A172 (cell line): ENCODE results near the gene EIF4A2. TPM values are rescaled to one million over a fixed set of nuclear protein-coding genes. Genes with fewer than 3 reads are reported as not detected.

Source experiments
- DNase-seq: peaks from one replicate; pipeline ENCODE4 v3.0.0-alpha.2; 2015; ENCODE audit warnings: low spot score
- total RNA-seq: library from RNA; depleted of rRNA; stranded (reverse); fragments of >200 nt; shearing (Covaris generic); gene quantifications from 2 replicates; pipeline ENCODE4 v1.2.3, GENCODE V29; 2014; rRNA removed

EIF4A2 gene
- total RNA-seq: 384 and 473 TPM in 2 replicates

DNA sequence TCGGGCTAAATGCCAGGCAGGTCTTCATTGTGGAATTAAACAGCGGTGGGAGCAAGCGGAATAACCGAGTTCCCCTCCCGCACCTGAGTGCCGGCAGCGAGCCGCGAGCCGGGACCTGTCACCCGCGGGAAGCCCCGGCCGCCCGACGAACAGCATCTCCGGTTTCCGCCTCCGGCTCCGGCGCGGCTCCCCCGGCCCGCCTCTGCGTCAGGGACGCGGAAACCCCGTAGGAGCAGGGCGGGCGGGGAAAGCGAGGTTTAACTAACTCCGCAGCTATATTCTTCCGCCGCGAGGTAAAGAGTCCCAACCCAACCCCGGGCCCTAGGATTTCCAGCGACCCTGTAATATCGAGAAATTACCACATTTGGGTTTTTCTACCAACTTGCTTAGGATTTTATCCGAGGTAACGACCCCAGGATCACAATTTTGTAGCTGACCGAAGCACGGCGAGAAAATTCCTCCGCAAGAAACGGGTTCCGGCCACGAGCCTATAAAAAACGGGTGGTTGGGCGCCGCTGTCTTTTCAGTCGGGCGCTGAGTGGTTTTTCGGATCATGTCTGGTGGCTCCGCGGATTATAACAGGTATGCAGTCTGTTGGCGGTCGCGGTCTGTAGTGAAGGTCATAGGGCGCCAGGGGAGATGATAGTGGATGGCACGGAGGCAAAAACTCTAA, at the start of gene EIF4A2:
EIF4A2 (plus strand) TSS at position 520 of the 673 bp plus-strand sequence; CDS start at position 554, 34 bp downstream.
- peak; percentile 82 for DNase-seq

DNA sequence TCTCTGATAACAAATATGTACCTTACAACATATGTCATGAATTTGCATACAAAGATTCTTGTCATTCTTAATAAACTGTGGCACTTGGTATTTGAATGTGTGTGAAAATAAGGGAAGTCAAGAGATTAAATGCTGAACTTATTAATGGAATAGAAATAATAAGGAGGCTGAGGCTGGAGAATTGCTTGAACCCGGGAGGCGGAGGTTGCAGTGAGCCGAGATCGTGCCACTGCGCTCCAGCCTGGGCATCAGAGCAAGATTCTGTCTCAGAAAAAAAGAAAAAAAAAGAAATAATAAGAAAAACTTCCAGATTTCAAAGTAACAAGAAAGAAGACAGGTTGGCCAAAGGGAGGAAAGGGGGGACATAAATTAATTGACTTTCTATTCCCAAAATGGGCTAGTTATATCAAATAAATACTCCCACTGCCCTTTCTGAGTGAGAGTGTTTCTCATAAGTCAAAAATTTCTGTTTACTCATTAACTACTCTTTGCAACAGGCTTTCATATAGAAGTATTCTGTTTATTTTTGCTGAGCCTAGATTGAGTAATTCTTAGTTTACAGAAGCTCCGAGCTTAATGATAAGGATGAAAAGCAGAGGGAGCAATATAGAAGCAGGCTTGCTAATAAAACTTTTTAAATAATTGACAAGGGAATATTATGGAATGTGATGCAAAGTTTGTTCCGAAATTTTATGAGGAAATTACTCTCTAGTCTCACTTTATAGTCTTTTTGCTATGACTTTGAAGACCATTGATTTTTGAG, 40.6 kb upstream of the EIF4A2 start:
- no peak for DNase-seq

DNA sequence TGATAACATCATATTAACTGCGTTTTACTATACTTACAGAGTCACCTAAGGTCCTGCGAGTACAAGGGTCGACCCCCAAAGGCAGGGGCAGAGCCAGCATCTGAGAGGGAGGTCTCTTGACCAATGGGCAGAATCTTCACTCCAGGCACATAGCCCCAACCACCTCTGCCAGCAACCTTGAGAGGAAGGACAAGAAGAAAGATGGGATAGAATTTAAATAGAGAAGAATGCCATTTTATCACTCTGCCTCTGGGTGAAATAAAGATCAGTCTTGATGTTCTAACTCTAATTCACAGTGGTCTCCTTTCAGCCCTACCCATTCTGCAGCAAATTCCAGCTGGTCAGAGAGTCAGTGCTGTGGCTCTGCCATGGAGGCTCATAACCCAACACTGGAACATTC, 39.7 kb upstream of the EIF4A2 start:
- DNase-seq: no peak

DNA sequence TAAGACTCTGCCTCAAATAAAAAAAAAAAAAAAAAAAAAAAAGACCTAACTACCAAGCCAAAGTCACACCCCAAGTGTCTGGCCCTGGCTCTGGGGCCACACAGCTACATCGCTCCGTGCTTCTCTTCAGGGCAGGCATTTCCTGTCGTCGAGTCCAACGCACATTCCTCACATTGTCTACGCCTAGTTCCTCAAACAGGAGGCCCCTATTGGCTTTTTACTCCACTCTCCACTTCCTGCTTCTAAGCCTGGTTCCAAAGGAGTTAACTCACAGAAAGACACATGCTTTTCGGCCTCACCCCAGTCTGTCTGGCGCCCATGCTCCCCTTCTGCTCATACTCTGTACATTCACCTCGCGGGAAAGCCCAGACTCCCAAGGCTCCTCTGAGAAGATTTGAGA, 37.4 kb upstream of the EIF4A2 start:
- peak; percentile 96 for DNase-seq

DNA sequence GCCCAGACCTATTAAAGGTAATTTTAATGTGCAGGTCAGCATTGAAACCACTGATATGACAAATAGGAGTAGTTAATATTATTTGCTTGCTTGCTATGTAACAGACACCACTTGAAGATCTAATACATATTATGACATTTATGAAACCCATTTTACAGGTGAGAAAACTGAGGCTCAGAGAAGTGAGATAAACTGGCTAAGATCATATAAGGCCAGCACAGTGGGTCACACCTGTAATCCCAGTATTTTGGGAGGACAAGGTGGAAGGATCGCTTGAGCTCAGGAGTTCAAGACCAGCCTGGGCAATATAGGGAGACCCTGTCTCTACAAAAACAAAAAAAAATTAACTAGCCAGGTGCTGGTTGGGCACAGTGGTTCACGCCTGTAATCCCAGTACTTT, 33.1 kb upstream of the EIF4A2 start:
- no peak for DNase-seq

DNA sequence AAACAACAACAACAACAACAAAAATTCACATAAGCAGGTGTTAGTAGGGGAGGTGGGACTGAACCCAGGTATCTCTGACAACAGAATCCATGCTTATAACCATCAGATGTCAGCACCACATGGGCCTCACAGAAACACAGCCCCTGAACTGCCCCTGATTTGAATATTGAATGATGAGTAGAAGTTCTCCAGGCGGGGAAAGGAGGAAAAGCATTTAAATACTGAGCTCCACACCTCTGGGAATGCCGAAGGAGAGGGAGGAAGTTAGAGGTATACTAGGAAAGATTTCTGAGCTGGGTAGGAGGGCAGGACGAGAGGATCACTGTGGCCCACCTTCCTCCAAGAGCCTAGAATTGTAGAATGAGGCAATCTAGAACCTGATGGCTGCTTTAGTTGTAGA, 31.9 kb upstream of the EIF4A2 start:
- DNase-seq: no peak

DNA sequence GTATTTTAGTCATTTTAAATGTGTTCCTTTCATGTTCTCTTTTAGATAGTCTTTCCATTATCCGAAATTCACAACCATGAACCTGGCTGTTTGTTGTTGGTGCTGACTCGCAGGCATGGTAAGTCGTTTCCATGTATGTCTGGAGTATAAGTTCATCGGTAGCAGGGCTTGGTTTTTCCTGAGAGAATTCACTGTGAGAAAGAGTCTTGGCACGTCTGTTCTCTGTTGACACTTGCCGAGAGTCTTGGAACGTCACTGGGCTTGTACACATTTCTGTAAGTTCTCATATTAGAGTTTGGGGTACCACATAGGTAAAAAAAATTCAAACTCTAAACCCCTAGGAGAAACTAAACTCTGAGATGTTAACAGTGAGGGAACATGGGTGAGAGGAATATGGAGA, 29.4 kb upstream of the EIF4A2 start:
- no peak for DNase-seq

DNA sequence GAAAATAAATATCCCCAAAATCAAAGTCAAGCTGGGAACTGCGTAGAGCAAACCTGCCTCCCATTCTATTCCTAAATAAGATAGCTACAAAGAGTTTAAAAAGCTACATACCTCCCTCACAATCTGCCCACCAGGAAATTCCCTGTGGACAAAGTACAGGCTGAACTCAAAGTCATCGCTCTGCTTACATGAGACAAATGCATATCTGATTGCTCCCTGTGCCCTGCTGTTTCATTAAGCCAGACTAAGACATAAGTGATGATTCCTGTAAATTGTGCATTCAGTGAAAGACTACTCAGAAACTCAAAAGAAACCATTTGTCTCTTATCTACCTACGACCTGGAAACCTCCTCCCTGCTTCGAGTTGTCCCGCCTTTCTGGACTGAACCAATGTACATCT, 28.5 kb upstream of the EIF4A2 start:
- no peak for DNase-seq

DNA sequence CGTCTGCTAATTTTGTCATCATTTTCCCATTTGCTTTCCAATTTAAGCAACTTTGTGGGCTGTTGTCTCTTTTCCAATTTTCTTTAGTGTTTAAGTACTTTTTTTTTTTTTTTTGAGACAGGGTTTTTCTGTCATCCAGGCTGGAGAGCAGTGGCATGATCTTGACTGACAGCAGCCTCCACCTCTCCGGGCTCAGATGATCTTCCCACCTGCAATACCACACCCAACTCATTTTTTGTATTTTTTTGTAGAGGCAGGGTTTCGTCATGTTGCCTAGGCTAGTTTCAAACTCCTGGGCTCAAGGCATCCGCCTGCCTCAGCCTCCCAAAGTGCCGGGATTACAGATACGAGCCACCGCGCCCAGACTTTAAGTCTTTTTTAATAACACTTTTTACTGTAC, 26.2 kb upstream of the EIF4A2 start:
- no peak for DNase-seq

DNA sequence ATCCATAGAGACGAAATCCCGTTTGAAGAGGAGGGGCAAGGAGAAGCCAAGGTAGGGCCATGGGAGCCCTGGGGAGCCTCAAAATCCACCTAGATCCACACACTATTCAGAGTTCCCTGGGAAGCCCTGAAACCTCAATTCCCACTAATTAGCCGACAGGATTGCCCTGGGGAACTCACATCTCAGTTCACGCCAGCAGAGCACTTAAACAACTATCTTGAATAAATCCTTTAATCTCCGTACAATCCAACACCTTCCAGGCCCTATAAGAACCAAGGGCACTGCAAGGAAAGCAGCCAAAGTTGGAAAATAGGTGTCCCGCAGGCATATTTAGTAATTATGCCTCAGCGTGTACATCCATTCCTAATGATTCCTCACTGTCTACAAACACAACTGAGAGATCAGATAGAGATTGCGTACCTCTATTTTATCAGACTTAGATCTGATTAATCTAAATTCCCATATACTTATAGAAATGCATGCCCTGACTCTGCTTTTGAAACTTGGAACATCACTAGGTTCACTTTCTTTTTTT, 25.6 kb upstream of the EIF4A2 start:
- no peak for DNase-seq

DNA sequence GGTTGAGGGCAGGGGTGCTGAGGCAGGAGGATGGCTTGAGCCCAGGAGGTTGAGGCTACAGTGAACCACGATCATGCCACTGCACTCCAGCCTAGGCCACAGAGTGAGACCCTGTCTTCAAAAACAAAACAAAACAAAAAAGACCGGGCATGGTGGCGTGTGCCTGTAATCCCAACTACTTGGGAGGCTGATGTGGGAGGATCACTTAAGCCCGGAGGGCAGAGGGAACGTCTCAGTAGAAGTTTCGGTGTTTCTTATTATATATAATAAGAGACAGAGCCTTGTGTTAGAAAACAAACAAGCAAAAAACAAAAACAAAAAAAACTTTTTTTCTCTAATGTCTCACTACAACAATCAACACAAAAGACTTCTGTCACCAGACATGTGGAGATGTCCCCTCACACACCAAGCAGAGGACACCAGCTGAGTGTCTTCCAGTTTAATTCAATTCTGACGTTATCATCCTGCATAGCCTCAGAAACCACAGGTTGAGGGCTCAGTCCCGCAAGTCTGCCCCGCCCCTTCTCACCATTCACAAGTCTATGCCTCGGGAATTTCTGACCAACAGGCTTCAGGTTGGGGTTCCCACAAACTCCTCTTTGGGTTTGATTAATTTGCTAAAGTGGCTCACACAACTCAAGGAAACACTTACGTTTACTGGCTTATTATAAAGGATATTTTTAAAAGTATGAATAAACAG, 24.0 kb upstream of the EIF4A2 start:
- DNase-seq: peak; percentile 49

DNA sequence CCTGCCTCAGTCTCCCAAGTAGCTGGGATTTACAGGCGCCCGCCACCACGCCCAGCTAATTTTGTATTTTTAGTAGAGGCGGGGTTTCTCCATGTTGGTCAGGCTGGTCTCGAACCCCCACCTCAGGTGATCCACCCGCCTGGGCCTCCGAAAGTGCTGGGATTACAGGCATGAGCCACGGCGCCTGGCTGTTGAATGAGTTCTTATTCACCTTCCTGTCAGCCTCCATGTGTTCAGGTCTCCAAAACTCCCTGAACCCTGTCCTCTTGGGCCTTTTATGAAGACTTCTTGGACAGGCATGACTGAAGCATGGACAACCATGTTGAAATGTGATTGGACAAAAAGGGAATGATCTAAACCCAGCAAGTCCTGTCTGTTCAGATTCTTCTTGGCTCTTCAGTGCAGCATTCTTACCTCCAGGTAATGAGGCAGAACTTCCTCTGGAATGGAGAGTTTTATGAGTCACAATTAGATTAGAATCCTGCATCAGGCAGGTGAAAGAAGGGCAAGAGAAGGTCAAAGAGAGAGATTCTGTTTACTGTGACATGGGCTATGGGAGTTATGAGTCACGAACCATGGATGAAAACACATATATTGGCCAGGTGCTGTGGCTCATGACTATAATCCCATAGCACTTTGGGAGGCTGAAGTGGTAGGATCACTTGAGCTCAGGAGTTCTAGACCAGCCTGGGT, 23.1 kb upstream of the EIF4A2 start:
- peak; percentile 57 for DNase-seq

DNA sequence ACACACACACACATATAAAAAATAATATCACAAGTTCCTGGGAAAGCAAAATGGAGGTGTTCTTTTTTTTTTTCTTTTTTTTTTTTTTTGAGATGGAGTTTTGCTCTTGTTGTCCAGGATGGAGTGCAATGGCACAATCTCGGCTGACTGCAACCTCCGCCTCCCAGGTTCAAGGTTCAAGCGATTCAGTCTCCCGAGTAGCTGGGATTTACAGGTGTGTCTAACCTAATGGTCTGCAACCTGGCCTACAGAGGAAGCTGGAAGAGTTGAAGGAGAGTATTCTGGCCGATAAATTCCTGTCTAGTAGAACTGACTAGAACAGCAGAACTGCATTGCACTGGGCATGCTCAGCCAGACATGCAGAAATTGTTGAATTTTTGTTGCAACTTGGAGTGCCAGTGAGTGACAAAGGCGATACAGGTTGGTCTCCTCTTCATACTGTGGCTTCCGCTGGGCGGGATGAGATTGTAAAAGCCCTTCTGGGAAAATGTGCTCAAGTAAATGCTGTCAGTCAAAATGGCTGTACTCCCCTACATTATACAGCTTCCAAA, 22.4 kb upstream of the EIF4A2 start:
- DNase-seq: no peak

DNA sequence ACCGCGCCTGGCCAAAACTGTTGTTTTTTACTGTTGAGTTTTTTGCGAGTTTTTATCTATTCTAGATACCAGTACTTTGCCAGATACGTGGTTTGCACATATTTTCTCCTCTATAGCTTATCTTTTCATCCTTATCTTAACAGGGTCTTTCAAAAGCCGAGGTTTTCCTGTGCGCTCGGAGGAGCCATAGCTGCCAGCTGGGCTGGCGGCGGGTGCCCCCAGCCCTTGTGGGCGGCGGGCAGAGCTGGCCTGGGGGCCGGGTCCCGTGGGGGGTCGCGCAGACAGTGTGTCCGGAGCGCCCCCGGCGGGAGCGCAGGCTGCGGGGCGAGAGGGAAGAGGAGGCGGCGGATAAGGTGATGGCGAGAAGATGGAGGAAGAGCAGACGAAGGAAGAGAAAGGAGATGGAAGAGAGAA, 11.1 kb upstream of the EIF4A2 start:
- DNase-seq: no peak

DNA sequence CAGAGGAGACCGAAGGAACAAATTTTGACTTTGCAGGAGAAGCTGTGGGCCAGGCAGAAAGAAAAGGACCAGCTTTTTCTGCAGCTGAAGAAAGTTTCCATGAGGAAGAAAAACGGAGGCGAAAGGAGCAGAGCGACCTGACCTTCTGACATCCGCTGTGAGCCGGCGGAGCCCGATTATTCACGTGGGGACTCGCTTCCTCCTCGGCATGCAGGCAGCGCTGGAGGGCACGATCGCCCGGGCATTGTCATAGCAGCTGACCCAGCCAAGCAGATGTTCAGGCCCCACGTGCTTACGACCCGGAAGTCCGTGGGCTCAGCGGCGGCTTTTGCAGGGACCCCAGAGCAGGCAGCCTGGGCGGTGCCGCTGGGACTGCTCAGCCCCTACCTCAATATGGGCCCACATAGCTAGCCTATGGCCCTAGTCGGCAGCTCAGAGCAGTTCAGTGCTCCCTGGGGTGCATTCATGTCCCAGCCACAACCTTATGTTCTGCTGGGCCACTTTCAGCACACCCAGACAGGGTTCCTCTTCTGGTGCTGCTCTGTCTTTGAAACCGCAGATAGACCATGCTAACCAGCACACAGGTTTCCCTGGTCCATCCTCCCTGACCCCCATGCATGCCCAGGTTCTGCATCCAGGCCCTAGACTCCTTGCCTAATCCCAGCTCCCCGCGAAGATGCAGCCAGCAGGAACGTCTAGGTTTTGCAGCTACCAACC, 10.5 kb upstream of the EIF4A2 start:
- no peak for DNase-seq

DNA sequence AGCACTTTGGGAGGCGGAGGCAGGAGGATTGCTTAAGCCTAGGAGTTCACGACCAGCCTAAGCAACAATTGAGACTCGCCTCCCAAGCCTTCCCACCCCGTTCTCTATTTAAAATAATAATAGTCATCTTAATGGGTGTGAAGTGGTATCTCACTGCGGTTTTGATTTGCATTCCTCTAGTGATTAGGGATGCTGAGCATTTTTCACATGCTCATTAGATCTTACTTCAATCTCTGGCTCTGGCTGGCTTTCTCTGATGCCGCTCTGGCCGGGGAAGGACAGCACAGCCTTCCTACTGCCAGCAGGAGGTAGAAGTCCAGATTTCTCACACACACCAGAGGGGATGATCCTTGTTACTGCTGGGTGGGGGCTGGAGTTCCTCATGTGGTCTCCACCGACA, 7.4 kb upstream of the EIF4A2 start:
- no peak for DNase-seq

DNA sequence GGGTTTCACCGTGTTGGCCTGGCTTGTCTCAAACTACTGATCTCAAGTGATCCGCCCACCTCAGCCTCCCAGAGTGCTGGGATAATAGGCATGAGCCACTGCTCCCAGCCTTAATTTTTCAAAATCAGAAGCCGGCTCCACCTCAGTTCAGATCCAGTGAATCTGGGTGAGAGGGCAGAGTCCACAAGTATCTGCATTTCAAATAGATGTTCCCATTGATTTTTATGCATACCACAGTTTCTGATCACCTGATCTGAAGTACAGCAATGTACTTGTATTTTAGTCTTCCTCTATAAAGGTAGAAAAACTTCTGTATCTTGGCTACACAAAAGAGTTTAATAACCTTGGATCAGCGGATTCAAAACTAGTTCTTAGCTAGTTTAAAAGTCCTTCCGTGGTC, 4.2 kb upstream of the EIF4A2 start:
- no peak for DNase-seq

DNA sequence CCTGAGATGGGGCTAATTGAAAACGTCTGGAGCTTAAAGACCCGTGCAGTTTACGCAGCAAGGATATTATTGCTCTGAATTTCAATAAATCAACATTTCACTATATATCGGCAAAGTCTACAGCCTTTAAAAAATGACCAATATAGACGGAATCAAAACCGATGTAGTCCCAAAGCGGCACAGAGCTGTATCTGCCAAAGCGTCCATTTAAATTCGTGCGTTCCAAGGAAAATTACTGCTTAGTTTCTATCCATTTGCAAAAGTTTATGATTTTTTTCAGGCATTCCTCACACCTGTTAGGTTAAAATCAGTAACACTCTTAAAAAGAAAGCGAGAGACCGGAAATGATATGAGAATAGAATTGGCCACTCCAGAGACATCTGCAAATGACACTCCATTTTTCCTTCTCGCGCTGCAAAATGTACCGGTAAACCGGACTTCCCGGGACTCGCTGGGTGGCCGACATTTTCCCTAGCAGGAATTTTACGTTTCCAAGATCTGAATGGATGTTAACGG, 777 bp upstream of the EIF4A2 start:
- DNase-seq: peak; percentile 49

DNA sequence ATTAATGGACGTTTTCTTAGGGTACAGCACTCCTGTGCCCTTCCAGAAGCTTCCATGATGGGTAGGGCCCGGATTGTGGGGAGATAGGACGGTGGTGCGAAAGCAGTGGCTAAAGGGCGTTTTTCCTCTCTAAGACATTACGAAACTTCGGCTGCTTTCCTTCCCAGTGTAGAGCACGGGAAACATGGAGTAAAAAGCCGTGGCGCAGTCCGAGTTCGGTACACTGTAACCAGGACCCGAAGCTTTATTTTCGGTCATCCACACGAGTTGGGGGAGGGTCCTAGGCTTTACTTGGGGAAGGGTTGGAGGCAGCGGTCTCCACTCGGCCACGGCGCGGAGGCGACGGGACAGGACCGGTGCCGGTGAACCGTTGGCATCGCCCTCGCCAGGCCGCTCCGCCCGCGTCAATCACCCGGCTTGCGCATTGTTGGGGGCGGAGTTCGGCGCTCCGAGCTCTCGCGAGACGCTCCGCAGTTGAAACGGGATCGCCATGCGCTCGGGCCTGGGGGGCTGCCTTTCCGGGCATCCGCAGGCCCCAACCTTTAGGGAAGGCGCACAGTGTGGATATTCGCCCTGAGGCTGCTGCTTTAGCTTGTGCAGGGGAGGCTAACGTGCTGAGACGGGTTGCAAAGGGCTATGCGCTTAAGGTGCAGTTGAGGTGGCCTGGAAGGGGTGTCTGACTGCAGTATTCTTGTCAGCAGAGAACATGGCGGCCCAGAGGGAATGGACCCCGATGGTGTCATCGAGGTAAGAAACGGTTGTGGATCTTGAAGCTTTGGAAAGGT, 546 bp downstream of the EIF4A2 start:
- DNase-seq: peak; percentile 59
